ENCODE data around the gene ARHGEF1. TPM values are rescaled to one million over a fixed set of nuclear protein-coding genes. Genes with fewer than 3 reads are reported as not detected.

Gene ARHGEF1
- total RNA-seq, 1 experiment from 2014 or later, result 53.8 TPM

DNA sequence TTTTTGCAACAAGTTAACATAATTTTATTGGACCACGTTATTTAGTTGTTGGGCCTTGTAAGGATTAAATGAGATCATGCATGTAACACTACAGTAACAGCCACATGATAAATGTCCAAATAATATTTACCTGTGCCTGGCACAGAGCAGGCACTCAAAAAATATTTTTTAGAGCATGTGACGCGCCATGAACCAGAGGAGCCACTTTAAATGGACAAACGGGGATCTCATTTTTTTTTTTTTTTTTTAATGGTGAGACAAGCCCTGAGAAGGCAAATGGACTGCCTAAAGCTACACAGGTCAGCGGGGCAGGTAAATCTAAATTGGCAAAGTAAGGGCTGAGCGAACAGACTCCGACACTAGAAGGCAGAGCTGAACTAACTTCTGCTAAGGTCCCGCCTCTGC, 23.8 kb upstream of the ARHGEF1 start:
- Histone ChIP-seq H3K9me3 (replicated peaks) (no peaks in the 10 kb centered on the region), H3K27me3 (peaks cover 11% of the 10 kb centered on the region; the same call in 1 of the 2 replicates), H3K4me1 (peaks cover 16% of the 10 kb centered on the region), H3K4me3 (peak overlapping the region; percentile 70), H3K27ac (no peak overlapping the region), H3K36me3 (peaks cover 37% of the 10 kb centered on the region)
- no peak for DNase-seq

DNA sequence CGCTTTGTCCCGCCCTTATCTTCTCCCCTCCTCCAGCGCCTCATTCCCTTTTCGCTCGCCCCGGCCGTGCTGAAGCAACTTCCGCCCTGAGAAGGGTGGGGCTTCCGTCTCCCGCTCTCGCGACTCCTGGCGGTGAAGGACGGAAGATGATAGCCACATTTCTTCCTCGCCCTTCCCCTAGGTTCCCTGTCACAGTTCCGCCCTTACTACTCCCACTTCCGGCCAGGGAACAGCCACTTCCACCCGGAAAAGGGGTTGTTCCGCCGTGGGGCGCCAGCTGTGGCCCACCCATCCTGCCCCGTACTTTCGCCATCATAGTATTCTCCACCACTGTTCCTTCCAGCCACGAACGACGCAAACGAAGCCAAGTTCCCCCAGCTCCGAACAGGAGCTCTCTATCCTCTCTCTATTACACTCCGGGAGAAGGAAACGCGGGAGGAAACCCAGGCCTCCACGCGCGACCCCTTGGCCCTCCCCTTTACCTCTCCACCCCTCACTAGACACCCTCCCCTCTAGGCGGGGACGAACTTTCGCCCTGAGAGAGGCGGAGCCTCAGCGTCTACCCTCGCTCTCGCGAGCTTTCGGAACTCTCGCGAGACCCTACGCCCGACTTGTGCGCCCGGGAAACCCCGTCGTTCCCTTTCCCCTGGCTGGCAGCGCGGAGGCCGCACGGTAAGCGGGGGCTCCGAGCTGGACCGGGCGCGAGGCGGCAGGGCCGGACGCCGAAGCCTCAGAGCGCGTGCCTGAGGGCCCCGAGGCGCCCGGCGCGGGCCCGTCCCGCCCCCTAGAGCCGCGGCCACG, 23.2 kb upstream of the ARHGEF1 start, which contains the start of gene RPS19:
Gene RPS19, plus strand, starts transcription at position 638 of the 801 bp plus-strand sequence. CDS start 520 bp downstream, outside the sequence.
- peak; percentile 99 to 100 for DNase-seq
- H3K4me1 ChIP-seq, result peaks cover 16% of the 10 kb centered on the region

DNA sequence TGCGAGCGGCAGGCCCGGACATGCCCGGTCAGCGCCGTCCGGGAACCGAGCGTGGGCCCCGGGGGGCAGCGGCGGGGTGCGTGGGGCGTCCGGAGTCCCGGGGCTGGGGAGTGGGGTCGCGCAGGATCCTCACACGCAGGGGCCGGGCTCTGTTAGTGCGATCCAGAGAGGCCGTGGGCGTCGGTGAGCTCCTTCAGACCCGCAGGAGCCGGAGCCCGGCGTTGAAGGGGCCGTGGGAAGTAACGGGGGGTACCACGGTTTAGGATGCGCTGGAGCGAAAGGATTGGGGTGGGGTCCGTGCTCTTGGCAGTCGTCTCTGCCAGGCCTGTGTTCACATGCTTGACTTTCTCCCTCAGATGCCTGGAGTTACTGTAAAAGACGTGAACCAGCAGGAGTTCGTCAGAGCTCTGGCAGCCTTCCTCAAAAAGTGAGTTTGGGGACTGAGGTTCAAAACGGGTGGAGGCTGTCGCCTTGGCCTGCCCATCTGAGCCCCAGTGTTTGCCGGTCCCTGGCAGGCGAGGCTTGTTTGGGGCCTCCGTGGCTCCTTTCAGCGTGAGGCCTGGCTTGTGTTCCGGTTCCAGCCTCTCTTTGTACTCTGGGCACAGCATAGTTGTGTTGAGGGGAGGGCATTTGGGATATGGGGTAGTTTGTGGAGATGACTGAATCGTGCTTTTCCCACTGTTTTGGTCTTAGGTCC, 22.4 kb upstream of the ARHGEF1 start:
- no peaks in the 10 kb centered on the region for H3K27me3 ChIP-seq
- peak overlapping the region; percentile 92 for H3K27ac ChIP-seq
- H3K4me3 ChIP-seq, result peak overlapping the region; percentile 70
- H3K4me1 ChIP-seq, result peaks cover 18% of the 10 kb centered on the region
- H3K9me3 ChIP-seq (replicated peaks), result no peaks in the 10 kb centered on the region
- H3K36me3 ChIP-seq, result peaks cover 51% of the 10 kb centered on the region
- no peak for DNase-seq

More for the DNA sequence above, 23.2 kb upstream of the ARHGEF1 start, which contains the start of gene RPS19:
- Histone ChIP-seq H3K27me3 (peaks cover 5% of the 10 kb centered on the region; the same call in 1 of the 2 replicates), H3K4me3 (peak within 1 kb of the TSS; percentile 70), H3K27ac (peak within 1 kb of the TSS; percentile 92), H3K9me3 (replicated peaks) (no peaks in the 10 kb centered on the region), H3K36me3 (peaks cover 43% of the 10 kb centered on the region)

DNA sequence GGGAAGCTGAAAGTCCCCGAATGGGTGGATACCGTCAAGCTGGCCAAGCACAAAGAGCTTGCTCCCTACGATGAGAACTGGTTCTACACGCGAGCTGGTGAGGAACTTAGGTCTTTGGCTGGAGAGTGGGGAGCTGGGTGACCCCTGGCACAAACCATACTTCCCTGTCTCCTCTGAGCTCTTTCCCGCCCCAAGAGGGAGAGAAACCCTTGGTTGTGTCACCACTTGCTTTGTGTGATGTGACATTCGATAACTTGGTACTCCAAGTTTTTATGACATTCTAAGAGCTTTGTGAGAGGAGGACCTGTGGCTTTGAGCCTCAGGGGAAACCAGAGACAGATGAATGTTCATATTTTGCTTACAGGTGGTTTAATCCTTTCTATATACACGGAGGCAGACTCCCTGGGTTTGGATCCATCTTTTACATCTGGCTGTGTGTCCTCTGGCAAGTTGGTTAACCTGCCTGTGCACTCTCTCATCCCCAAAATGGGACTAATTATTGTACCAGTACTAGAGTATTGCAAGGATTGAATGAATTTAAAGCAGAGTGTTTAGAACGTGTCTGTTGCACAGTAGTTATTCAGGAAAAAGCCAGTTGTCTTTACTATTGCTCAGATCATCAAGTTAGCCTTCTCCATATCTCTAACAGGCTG, 21.7 kb upstream of the ARHGEF1 start:
- peaks cover 57% of the 10 kb centered on the region for H3K36me3 ChIP-seq
- no peak for DNase-seq
- H3K9me3 ChIP-seq (replicated peaks), result no peaks in the 10 kb centered on the region
- H3K4me3 ChIP-seq, result peak overlapping the region; percentile 70
- peak overlapping the region; percentile 92 for H3K27ac ChIP-seq
- peaks cover 18% of the 10 kb centered on the region for H3K4me1 ChIP-seq
- no peaks in the 10 kb centered on the region for H3K27me3 ChIP-seq

DNA sequence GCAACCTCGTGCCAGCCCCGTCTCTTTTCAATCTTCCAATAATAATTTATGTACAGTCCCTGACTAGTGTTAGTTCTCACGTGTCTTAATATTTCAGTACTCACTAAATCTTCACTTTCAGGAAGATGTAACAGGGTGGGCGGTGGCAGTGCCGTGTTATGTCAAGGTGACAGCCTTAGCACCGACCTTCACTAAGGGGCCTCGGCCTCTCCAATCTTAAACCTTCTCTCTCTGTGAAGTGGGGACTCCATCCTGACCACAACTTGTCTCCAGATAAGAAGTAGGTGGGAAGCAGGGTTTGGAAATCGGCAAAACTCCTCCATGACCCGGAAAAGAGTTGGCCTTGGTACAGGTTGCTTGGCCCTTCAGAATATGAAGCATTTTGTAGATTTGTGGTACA, 21.1 kb upstream of the ARHGEF1 start:
- no peak overlapping the region for H3K27ac ChIP-seq
- H3K27me3 ChIP-seq, result no peaks in the 10 kb centered on the region
- peaks cover 63% of the 10 kb centered on the region for H3K36me3 ChIP-seq
- DNase-seq, result no peak
- H3K4me3 ChIP-seq, result no peak overlapping the region
- H3K9me3 ChIP-seq (replicated peaks), result no peaks in the 10 kb centered on the region
- peaks cover 21% of the 10 kb centered on the region for H3K4me1 ChIP-seq

DNA sequence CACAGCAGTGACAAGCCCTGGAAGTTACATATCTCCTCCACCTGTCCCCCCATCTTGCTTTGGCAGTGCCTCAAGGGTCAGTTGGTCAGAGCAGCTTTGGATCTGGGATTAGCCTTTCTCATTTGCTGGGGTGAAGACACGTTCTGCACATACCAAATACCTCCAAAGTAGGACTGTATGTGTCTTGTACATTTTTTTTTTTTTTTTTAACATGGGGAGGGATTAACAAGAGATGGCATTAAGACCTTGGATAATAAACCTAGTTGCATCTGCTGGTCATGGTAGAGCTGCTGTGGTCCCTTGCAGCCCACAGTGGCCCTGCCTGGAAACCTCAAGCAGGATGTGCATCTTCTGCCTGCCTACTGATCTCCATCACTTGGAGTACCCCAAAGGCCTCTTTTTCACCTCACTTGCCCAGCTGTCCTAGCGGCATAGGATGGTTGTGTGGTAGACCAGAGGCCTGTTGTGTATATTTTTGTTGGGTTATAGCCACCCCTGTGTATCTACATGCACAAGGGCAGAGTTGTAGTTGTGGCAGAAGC, 20.5 kb upstream of the ARHGEF1 start:
- Histone ChIP-seq H3K4me1 (peaks cover 21% of the 10 kb centered on the region), H3K27me3 (no peaks in the 10 kb centered on the region), H3K9me3 (replicated peaks) (no peaks in the 10 kb centered on the region), H3K4me3 (no peak overlapping the region), H3K36me3 (peaks cover 70% of the 10 kb centered on the region), H3K27ac (no peak overlapping the region)
- DNase-seq, result no peak

DNA sequence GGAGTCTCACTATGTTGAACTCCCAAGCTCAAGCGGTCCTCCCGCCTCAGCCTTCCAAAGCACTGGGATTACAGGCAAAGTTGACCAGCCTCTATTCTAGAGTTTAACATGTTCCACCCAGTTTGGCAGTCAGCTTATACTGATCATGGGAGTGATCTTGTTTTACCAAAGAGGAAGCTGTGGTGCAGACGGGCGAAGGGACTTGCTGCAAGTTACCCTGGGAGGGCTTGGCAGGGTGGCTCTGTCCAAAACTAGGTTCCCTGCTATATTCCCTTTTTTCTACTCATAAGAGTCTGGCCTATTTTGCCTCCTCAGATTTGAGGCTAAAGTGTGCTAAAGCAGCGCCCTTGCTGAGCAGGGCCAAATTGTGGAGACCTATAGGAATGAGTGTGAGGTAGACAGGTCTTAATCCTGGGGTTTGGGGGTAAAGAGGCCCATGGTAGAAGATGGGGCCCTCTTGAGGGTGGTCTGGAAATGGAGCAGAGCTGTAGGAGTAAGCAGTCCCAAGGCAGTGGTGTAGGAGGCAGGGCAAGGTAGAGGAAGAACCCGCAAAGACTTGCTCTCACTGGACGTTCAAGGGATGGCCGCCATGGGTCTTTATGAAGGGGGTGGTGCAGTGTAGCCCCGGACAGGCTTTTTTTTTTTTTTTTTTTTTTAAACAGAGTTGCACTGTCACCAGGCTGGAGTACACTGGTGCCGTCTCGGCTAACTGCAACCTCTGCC, 19.6 kb upstream of the ARHGEF1 start:
- Histone ChIP-seq H3K36me3 (peaks cover 79% of the 10 kb centered on the region), H3K27ac (no peak overlapping the region), H3K27me3 (no peaks in the 10 kb centered on the region), H3K4me3 (no peak overlapping the region), H3K9me3 (replicated peaks) (no peaks in the 10 kb centered on the region), H3K4me1 (peaks cover 21% of the 10 kb centered on the region)
- DNase-seq, result no peak

DNA sequence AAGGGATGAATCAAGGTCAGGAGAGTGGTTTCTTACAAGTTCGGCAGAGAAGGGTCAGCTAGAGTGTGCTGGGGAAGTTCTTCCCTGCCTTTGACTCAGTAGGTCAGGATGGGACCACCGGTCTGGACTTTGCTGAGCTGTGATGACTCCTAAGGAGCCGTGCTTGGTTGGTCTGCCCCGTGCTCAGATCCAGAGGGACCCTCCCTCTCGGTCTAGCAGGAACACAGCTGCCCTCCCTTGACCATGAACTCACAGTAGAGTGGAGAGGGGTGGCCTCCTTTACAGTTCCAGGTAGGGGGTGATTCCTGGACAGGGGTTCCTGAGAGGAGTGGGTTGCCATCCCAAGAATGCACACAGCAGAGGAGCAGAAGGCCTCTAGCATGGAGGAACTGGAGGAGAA, 18.6 kb upstream of the ARHGEF1 start:
- no peak for DNase-seq
- Histone ChIP-seq H3K27me3 (no peaks in the 10 kb centered on the region), H3K36me3 (peaks cover 89% of the 10 kb centered on the region), H3K4me1 (peaks cover 17% of the 10 kb centered on the region), H3K4me3 (no peak overlapping the region), H3K27ac (no peak overlapping the region), H3K9me3 (replicated peaks) (no peaks in the 10 kb centered on the region)

DNA sequence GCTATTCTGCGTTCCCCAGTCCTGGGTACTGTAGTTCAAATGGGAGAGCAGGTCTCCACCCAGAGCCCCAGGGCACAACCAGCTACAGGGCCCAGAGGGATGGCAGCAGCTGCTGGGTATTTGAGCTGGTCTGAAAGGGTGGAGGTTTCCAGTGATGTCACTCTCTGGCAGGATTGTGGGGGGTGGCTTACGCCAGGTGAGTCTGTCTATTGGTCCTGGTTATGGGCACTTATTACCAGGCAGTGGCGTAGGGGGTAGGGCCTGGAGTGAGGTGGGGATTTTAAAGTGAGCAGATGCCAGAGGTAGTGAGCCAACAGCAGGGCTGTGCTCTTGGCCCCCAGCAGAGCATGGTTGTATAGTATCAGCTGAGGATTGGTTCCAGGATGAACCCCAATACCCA, 16.7 kb upstream of the ARHGEF1 start:
- DNase-seq, result peak; percentile 73 to 77
- Histone ChIP-seq H3K4me1 (peaks cover 17% of the 10 kb centered on the region), H3K27me3 (no peaks in the 10 kb centered on the region), H3K9me3 (replicated peaks) (no peaks in the 10 kb centered on the region), H3K4me3 (no peak overlapping the region), H3K27ac (peak overlapping the region; percentile 3; the same call in 1 of the 2 replicates), H3K36me3 (peaks cover 98% of the 10 kb centered on the region)

DNA sequence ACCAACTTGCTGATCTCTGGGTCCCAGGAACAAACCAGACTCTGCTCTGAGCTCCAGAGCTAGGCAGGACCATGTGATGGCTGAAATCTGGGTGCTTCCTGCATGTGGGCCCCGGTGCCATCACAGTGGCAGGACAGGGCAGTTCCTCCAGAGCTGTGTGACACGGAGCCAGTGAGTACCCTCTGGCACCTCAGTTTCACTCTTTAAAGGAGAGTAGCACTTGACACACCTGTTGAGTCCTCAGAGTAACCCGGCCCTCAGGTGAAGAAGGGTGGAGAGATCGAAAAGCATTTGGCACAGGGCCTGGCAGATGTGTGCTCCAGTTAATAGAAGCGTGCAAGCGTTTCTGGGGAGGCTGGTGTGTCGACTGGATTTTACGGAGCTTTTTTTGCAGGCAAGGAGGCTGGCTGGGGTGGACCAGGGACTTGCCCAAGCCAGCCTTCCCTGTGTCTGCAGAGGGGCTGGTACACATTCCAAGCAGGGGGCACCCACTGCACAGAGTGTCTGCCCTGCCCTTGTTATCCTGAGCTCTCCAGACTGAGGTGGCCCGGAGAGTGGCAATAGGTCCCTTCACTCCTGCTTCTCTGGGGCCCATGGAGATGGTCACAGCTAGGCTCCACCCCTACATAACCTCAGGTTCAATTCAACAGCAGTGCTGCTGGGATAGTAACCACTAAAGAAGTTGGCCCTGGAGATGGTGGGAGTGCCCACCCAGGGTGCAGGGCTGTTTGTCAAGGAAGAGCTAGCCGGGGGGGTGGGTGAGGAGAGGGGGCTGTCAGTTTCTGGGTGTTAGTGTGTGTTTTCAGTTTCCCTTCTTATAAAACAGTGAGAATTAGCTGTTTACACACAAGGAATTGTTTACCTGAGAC, 14.6 kb upstream of the ARHGEF1 start:
- H3K27ac ChIP-seq, result no peak overlapping the region
- H3K27me3 ChIP-seq, result no peaks in the 10 kb centered on the region
- no peak for DNase-seq
- no peak overlapping the region for H3K4me3 ChIP-seq
- H3K4me1 ChIP-seq, result peaks cover 7% of the 10 kb centered on the region
- H3K9me3 ChIP-seq (replicated peaks), result no peaks in the 10 kb centered on the region
- peaks cover 84% of the 10 kb centered on the region for H3K36me3 ChIP-seq

DNA sequence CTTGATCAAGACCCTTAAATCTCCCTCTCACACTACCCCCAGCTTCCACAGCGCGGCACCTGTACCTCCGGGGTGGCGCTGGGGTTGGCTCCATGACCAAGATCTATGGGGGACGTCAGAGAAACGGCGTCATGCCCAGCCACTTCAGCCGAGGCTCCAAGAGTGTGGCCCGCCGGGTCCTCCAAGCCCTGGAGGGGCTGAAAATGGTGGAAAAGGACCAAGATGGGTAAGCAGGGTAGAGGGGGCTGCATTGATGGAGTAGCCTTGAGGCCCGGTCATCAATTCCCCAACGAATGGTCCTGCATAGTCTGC, 14.0 kb upstream of the ARHGEF1 start:
- no peaks in the 10 kb centered on the region for H3K9me3 ChIP-seq (replicated peaks)
- H3K27me3 ChIP-seq, result no peaks in the 10 kb centered on the region
- H3K4me1 ChIP-seq, result peaks cover 5% of the 10 kb centered on the region
- DNase-seq, result no peak
- H3K27ac ChIP-seq, result no peak overlapping the region
- no peak overlapping the region for H3K4me3 ChIP-seq
- peaks cover 79% of the 10 kb centered on the region for H3K36me3 ChIP-seq

DNA sequence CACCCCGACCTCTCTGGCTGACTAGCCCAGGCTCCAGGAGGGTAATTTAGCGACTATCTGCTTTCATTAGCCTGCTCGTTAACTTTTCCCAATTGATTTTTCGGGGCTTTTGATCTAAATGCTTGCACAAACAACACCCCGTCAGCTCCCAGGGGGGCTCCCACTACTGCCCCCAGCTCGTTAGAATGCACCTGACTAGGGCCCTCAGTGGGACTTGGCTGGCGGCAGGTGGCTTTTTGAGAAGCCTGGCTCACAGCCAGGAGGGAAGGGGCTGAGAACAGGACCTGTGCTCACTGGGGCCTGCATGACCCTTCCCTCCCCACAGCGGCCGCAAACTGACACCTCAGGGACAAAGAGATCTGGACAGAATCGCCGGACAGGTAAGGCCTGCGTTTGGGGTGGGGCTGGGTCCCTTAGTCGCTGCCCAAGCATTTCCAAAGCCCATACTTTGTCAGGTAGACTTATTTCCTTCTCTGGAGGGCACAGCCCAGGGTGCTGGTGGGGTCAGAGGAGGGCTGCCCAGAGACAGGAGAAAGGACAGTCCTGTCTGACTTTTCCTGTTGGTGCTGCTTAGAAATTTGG, 13.5 kb upstream of the ARHGEF1 start:
- H3K36me3 ChIP-seq, result peaks cover 74% of the 10 kb centered on the region
- H3K27ac ChIP-seq, result no peak overlapping the region
- H3K9me3 ChIP-seq (replicated peaks), result no peaks in the 10 kb centered on the region
- H3K4me3 ChIP-seq, result no peak overlapping the region
- peaks cover 5% of the 10 kb centered on the region for H3K4me1 ChIP-seq
- DNase-seq, result no peak
- no peaks in the 10 kb centered on the region for H3K27me3 ChIP-seq

DNA sequence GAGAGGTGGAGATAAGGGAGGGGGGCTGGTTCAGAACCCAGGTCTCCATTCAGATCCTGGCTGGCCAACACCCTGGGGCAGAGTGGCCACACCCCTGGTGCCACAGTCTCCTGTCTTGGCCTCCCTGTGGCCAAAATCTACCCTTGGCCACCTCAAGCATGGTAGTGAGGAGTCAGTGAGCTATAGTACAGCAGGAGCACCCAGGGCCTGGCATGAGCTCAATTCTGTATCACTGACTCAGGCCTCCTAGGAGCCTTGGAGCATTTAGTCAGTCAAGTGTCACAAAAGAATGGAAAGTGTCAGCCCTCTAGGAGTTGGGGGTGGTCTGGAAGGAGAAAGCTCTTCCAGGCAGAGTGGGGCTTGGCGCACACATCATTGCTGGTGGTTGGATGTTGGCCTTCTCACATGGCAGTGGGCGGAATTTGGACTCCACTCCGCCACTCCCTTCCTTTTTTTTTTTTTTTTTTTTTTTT, 12.5 kb upstream of the ARHGEF1 start:
- H3K27me3 ChIP-seq, result no peaks in the 10 kb centered on the region
- H3K27ac ChIP-seq, result no peak overlapping the region
- DNase-seq, result no peak
- peaks cover 64% of the 10 kb centered on the region for H3K36me3 ChIP-seq
- H3K9me3 ChIP-seq (replicated peaks), result no peaks in the 10 kb centered on the region
- no peak overlapping the region for H3K4me3 ChIP-seq
- peaks cover 4% of the 10 kb centered on the region for H3K4me1 ChIP-seq

Data from SJCRH30 (cell line).